ENCODE results near the gene SFTA2. TPM values are rescaled to one million over a fixed set of nuclear protein-coding genes. Genes with fewer than 3 reads are reported as not detected.

The SFTA2 gene
- total RNA-seq, 1 experiment from 2014 or later, result not detected

GRCh38 chr6:30889921-30890645 lies 41.9 kb downstream of the SFTA2 start:
- no peak for ATAC-seq
- DNase-seq, result no peak
- Histone ChIP-seq H3K27ac (ENCODE audit: low read length) (no peak overlapping the region), H3K4me3 (ENCODE audit: low read length) (no peak overlapping the region), H3K36me3 (ENCODE audit: low read depth, low read length) (peaks cover 39% of the 10 kb centered on the region; the same call in 1 of the 2 replicates), H3F3A (ENCODE audit: low read length, unreplicated experiment) (no peaks in the 10 kb centered on the region), H3K27me3 (ENCODE audit: low read length) (no peaks in the 10 kb centered on the region), H4K20me1 (ENCODE audit: low read length) (peaks cover 19% of the 10 kb centered on the region), H3K9me3 (ENCODE audit: low read length) (no peaks in the 10 kb centered on the region), H2AFZ (ENCODE audit: low read length) (no peak overlapping the region), H3K4me2 (ENCODE audit: low read length) (no peak overlapping the region), H3K4me1 (ENCODE audit: insufficient read depth, low read length) (peaks cover 32% of the 10 kb centered on the region), H3K9me2 (replicated peaks; ENCODE audit: low read length) (no peaks in the 10 kb centered on the region), H3K79me2 (ENCODE audit: low read length) (peaks cover 45% of the 10 kb centered on the region), H3K9ac (ENCODE audit: low read length) (no peak overlapping the region)
- no peak for TF ChIP-seq EZH2 (IDR thresholded peaks at IDR 0.05; ENCODE audit: low read length, unreplicated experiment)
- POLR2A ChIA-PET (ENCODE audit: unreplicated experiment), result no interaction called here
- BruUV-seq (replicated peaks), result no TSS peak
- intact Hi-C loops (cut with micrococcal nuclease), result no loop called here
- CTCF ChIA-PET, result no interaction called here

- CTCF ChIA-PET, result no interaction called here
- H3F3A ChIP-seq (ENCODE audit: low read length, unreplicated experiment), result no peaks in the 10 kb centered on the region
- TF ChIP-seq, protein P1, sequence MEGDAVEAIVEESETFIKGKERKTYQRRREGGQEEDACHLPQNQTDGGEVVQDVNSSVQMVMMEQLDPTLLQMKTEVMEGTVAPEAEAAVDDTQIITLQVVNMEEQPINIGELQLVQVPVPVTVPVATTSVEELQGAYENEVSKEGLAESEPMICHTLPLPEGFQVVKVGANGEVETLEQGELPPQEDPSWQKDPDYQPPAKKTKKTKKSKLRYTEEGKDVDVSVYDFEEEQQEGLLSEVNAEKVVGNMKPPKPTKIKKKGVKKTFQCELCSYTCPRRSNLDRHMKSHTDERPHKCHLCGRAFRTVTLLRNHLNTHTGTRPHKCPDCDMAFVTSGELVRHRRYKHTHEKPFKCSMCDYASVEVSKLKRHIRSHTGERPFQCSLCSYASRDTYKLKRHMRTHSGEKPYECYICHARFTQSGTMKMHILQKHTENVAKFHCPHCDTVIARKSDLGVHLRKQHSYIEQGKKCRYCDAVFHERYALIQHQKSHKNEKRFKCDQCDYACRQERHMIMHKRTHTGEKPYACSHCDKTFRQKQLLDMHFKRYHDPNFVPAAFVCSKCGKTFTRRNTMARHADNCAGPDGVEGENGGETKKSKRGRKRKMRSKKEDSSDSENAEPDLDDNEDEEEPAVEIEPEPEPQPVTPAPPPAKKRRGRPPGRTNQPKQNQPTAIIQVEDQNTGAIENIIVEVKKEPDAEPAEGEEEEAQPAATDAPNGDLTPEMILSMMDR (conservative IDR thresholded peaks at IDR 0.05; ENCODE audit: low read depth, low read length), result no peak
- TF ChIP-seq EZH2phosphoT487 (IDR thresholded peaks at IDR 0.05; ENCODE audit: borderline replicate concordance, low read length) (no peak), EZH2 (IDR thresholded peaks at IDR 0.05; ENCODE audit: low read length, unreplicated experiment) (no peak)
- peaks cover 51% of the 10 kb centered on the region for H3K79me2 ChIP-seq (ENCODE audit: low read length)
- H4K20me1 ChIP-seq (ENCODE audit: low read length), result peaks cover 19% of the 10 kb centered on the region
- peaks cover 34% of the 10 kb centered on the region for H3K4me1 ChIP-seq (ENCODE audit: insufficient read depth, low read length)
- no peak overlapping the region for H3K4me2 ChIP-seq (ENCODE audit: low read length)
- no peaks in the 10 kb centered on the region for H3K27me3 ChIP-seq (ENCODE audit: low read length)
- no peaks in the 10 kb centered on the region for H3K9me3 ChIP-seq (ENCODE audit: low read length)
- no peak for ATAC-seq
- no peak for DNase-seq
- no peak overlapping the region for H3K9ac ChIP-seq (ENCODE audit: low read length)
- POLR2A ChIA-PET (ENCODE audit: unreplicated experiment), result no interaction called here
- no TSS peak for BruUV-seq (replicated peaks)
- no peak overlapping the region for H3K4me3 ChIP-seq (ENCODE audit: low read length)
- H3K27ac ChIP-seq (ENCODE audit: low read length), result no peak overlapping the region
- no peak overlapping the region for H2AFZ ChIP-seq (ENCODE audit: low read length)
- peaks cover 33% of the 10 kb centered on the region; the same call in 1 of the 2 replicates for H3K36me3 ChIP-seq (ENCODE audit: low read depth, low read length)
- no peaks in the 10 kb centered on the region for H3K9me2 ChIP-seq (replicated peaks; ENCODE audit: low read length)
- intact Hi-C loops (cut with micrococcal nuclease), result no loop called here
These were observed 42.5 kb downstream of the SFTA2 start for GRCh38 chr6:30889496-30889885.

- BruUV-seq (replicated peaks), result no TSS peak
- Histone ChIP-seq H3K79me2 (ENCODE audit: low read length) (peaks cover 52% of the 10 kb centered on the region), H2AFZ (ENCODE audit: low read length) (no peak overlapping the region), H3K4me3 (ENCODE audit: low read length) (no peak overlapping the region), H3K9me2 (replicated peaks; ENCODE audit: low read length) (no peaks in the 10 kb centered on the region), H3K9ac (ENCODE audit: low read length) (no peak overlapping the region), H3K4me1 (ENCODE audit: insufficient read depth, low read length) (peaks cover 34% of the 10 kb centered on the region), H3K27me3 (ENCODE audit: low read length) (no peaks in the 10 kb centered on the region), H3K36me3 (ENCODE audit: low read depth, low read length) (peaks cover 28% of the 10 kb centered on the region; the same call in 1 of the 2 replicates), H4K20me1 (ENCODE audit: low read length) (peaks cover 19% of the 10 kb centered on the region), H3K4me2 (ENCODE audit: low read length) (no peak overlapping the region), H3F3A (ENCODE audit: low read length, unreplicated experiment) (no peaks in the 10 kb centered on the region), H3K9me3 (ENCODE audit: low read length) (no peaks in the 10 kb centered on the region), H3K27ac (ENCODE audit: low read length) (no peak overlapping the region)
- ATAC-seq (no peak), DNase-seq (no peak)
- intact Hi-C loops (cut with micrococcal nuclease), result no loop called here
- TF ChIP-seq EZH2 (IDR thresholded peaks at IDR 0.05; ENCODE audit: low read length, unreplicated experiment), result no peak
- TF ChIP-seq, protein P1 (conservative IDR thresholded peaks at IDR 0.05; ENCODE audit: low read depth, low read length), result no peak
- TF ChIP-seq EZH2phosphoT487 (IDR thresholded peaks at IDR 0.05; ENCODE audit: borderline replicate concordance, low read length), result no peak
- POLR2A ChIA-PET (ENCODE audit: unreplicated experiment), result interaction anchor here (0.5 kb wide), 1 partner anchor 136 kb away, joined by 3 read pairs; no protein-coding TSS in a partner anchor
- CTCF ChIA-PET, result no interaction called here
These were observed 43.0 kb downstream of the SFTA2 start for GRCh38 chr6:30888816-30889495.

Data from PC-3 (cell line).